Measurements from ENCODE around the gene GGA1. TPM values are rescaled to one million over a fixed set of nuclear protein-coding genes. Genes with fewer than 3 reads are reported as not detected.

Gene GGA1
- total RNA-seq, 4 donors from 2014 or later: 46.2 to 90.5 (median 60.4) TPM

DNA sequence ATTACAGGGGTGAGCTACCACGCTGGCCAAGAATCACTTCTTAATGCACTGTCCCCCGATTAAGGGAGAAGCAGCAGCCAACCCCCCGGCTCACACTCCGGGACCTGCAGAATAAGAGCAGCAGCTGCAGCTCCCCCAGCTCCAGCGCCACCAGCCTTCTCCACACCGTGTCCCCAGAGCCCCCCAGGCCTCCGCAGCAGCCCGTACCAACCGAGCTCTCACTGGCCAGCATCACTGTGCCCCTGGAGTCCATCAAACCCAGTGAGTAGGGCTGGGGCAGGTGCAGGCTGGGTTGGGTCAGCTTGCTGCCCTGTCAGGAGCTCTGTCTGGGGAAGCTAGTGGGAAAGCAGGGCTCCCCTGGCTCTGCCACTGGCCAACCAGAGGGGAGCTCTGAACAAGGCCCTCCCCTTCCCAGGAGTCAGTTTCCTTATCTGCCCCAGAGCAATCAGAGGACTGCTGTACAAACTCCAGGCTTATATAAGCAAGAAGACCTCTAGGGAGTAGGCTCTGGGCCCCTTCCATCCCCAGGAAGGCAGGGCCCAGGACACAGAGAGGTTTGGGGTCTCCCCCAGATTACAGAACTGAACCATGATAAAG, 22.3 kb downstream of the GGA1 start:
- TF ChIP-seq, protein P1, sequence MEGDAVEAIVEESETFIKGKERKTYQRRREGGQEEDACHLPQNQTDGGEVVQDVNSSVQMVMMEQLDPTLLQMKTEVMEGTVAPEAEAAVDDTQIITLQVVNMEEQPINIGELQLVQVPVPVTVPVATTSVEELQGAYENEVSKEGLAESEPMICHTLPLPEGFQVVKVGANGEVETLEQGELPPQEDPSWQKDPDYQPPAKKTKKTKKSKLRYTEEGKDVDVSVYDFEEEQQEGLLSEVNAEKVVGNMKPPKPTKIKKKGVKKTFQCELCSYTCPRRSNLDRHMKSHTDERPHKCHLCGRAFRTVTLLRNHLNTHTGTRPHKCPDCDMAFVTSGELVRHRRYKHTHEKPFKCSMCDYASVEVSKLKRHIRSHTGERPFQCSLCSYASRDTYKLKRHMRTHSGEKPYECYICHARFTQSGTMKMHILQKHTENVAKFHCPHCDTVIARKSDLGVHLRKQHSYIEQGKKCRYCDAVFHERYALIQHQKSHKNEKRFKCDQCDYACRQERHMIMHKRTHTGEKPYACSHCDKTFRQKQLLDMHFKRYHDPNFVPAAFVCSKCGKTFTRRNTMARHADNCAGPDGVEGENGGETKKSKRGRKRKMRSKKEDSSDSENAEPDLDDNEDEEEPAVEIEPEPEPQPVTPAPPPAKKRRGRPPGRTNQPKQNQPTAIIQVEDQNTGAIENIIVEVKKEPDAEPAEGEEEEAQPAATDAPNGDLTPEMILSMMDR (IDR thresholded peaks at IDR 0.05): no peak
- no peak for TF ChIP-seq POLR2A (IDR thresholded peaks at IDR 0.05)
- intact Hi-C loops (cut with DNase I): no loop called here
- no peak overlapping the region for H3K4me3 ChIP-seq (replicated peaks in 1 of 3)
- H3K36me3 ChIP-seq: peaks cover 17 to 22% of the 10 kb centered on the region in 2 donors
- H3K9me3 ChIP-seq: no peaks in the 10 kb centered on the region
- peaks cover 0 to 38% of the 10 kb centered on the region in 2 donors for H3K4me1 ChIP-seq
- 92 to 100% methylated on average over 1 to 9 of the region's 9 CpGs for WGBS, 2 donors
- no peaks in the 10 kb centered on the region for H3K27me3 ChIP-seq
- no peak for DNase-seq
- peak overlapping the region in 1 of 3 donors; percentile 16 for H3K27ac ChIP-seq

DNA sequence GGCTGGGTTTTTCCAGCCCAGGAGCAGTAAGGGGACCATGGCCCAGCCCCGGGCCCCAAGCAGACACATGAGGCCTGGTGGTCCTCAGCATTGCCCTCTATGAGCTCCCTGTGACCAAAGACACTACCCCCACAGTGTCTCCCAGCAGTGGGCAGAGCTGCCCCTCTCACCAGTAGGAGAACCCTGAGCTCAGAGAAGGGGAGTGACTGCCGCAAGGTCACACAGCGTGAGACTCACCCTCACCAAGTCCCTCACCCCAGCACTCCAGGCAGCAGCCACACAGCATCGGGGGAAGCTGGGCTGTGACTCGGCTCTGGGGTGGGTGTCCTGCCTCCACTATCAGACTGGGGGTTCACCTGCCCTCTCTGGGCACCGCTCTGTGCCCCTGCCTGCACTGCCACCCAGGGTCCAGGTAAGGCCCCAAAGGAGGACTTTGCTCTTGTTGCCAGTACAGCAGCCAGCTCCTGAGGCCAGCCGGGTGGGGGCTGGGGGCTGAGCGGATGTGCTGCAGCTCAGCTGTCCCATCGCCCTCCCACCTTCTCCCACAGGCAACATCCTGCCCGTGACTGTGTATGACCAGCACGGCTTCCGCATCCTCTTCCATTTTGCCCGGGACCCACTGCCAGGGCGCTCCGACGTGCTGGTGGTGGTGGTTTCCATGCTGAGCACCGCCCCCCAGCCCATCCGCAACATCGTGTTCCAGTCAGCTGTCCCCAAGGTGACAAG, 23.0 kb downstream of the GGA1 start:
- Histone ChIP-seq H3K27me3 (no peaks in the 10 kb centered on the region), H3K36me3 (peaks cover 16 to 17% of the 10 kb centered on the region in 2 donors), H3K27ac (peak overlapping the region in 2 of 3 donors; percentile 69 to 75), H3K4me3 (replicated peaks in 1 of 3) (no peak overlapping the region), H3K4me1 (peaks cover 0 to 32% of the 10 kb centered on the region in 2 donors), H3K9me3 (no peaks in the 10 kb centered on the region)
- no peak for DNase-seq
- WGBS, 2 donors: 82 to 84% methylated on average over 14 to 16 of the region's 19 CpGs
- TF ChIP-seq POLR2A (IDR thresholded peaks at IDR 0.05): no peak
- TF ChIP-seq, protein P1 (IDR thresholded peaks at IDR 0.05): no peak
- intact Hi-C loops (cut with DNase I): no loop called here

DNA sequence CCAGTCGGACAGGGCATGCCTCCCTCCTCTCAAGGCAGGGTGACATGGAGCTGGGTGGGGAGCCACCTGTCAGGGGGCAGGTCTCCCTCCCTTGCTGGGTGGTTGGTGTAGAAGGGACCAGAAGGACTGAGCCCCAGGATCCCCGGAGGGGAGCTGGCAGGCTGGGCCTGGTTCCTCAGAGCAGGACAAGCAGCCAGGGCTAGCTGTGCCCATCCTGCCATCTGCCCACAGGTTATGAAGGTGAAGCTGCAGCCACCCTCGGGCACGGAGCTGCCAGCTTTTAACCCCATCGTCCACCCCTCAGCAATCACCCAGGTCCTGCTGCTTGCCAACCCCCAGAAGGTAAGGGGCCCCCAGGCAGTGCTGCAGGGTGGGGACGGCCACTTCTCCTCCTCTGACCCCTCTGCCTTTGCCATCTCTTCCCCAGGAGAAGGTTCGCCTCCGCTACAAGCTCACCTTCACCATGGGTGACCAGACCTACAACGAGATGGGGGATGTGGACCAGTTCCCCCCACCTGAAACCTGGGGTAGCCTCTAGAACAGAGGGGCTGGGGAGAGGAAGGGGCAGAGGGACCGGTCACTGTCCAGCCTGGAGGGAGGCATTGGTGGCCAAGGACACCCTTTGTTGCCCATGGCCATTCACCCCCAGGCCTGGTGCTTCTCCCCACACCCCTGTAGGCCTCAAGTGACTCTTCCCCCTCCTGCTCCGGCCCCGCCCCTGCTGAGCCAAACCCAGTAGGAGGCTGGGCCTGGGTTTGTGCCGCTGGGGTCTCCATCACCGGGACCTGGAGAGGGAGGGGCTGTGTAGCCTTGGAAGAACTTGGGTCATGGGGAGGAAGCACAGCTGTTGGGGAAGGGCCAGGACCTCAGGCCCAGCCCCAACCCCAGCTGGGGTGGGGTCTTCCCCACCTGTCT, 23.8 kb downstream of the GGA1 start:
- H3K4me1 ChIP-seq: peaks cover 0 to 26% of the 10 kb centered on the region in 2 donors
- H3K36me3 ChIP-seq: peaks cover 14 to 17% of the 10 kb centered on the region in 2 donors
- H3K27me3 ChIP-seq: no peaks in the 10 kb centered on the region
- no peaks in the 10 kb centered on the region for H3K9me3 ChIP-seq
- WGBS, 2 donors: 83% methylated on average over 11 to 13 of the region's 14 CpGs
- TF ChIP-seq, protein P1 (IDR thresholded peaks at IDR 0.05): no peak
- TF ChIP-seq POLR2A (IDR thresholded peaks at IDR 0.05): no peak
- H3K4me3 ChIP-seq (replicated peaks in 1 of 3): no peak overlapping the region
- H3K27ac ChIP-seq: peak overlapping the region in 2 of 3 donors; percentile 69 to 75
- no peak for DNase-seq
- intact Hi-C loops (cut with DNase I): no loop called here

DNA sequence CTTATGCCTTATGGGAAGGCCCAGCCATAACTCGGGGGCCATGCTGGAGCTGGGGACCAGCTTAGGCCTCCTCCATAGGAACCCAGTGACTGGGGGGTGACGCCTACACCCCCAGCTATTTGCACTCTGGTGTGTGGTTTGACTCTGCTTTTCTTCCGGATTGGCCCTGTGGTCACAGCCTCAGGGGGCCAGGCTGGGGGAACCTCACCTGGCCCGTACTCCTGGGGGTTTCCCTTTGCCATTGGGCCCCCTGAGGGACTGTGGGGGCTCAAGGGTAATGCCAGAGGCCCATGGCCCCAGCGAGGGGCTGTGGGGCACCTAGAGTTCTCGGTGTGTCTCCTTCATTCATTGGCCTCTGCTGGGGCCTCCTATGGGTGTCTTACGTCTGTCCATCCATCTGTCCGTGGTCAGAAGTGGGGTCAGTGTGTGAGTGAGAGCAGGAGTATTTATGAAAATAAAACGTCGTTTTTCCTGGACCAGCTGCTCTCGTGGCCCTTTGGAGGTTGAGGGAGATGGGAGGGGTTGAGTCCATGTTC, 24.5 kb downstream of the GGA1 start:
- Histone ChIP-seq H3K36me3 (peaks cover 14 to 17% of the 10 kb centered on the region in 2 donors), H3K27ac (peak overlapping the region; percentile 69 to 84 (median 75)), H3K4me1 (peaks cover 0 to 23% of the 10 kb centered on the region in 2 donors), H3K27me3 (no peaks in the 10 kb centered on the region), H3K4me3 (replicated peaks in 1 of 3) (no peak overlapping the region), H3K9me3 (no peaks in the 10 kb centered on the region)
- DNase-seq: no peak
- 58 to 62% methylated on average over 9 to 11 of the region's 11 CpGs for WGBS, 2 donors
- intact Hi-C loops (cut with DNase I): no loop called here
- no peak for TF ChIP-seq POLR2A (IDR thresholded peaks at IDR 0.05)
- TF ChIP-seq, protein P1 (IDR thresholded peaks at IDR 0.05): no peak

Measured in thyroid gland (tissue), 4 donors.